GM15510 (cell line): ENCODE data around the gene SCAMP5.

ENCODE experiments used
- POLR2A ChIP-seq: IDR thresholded peaks from 3 replicates; pipeline ENCODE4 v1.6.1; 2011; ENCODE audit warnings: borderline replicate concordance; ENCODE audit not compliant: insufficient read length; ENCODE audit errors: extremely low read depth

The SCAMP5 gene

DNA sequence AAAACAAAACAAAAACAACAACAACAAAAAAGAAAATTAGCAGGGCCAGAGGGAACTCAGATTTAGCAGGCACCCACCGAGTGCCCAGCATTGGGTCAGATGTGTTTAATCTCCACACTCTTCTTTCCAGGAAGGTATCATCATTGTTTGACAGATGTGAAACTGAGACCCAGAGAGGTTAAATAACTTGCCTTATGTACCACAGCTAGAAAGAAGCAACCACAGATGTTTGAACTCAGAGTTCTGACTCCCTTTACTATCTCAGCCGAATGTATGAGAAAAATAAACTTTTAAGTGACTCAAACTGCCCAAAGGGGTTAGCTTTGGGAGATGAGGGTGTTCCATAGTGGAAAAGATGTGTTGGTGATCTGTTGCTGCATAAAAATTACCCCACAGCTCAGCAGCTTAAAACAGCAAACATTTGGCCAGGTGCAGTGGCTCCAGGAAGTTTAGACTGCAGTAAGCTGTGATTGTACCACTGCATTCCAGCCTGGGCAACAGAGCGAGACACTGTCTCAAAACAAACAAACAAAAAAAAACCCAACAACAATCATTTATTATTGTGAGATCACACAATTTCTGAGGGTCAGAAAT, 34.3 kb upstream of the SCAMP5 start:
- no peak for TF ChIP-seq POLR2A

DNA sequence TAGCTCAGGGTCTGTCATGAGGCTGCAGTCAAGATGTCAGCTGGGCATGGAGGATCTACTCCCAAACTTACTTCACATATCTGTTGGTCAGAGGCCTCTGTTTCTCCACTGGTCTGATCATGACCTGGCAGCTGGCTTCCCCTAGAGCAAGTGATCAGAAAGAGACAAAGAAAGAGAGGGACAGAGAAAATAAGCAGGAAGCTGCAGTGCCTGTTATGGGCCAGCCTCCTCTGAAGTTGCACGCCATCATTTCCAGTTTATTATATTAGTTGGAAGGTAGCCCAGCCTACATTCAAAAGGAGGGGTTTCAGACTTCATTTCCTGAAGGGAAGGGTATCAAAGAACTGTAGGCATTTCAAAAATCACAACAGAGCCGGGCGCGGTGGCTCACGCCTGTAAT, 33.7 kb upstream of the SCAMP5 start:
- no peak for TF ChIP-seq POLR2A

DNA sequence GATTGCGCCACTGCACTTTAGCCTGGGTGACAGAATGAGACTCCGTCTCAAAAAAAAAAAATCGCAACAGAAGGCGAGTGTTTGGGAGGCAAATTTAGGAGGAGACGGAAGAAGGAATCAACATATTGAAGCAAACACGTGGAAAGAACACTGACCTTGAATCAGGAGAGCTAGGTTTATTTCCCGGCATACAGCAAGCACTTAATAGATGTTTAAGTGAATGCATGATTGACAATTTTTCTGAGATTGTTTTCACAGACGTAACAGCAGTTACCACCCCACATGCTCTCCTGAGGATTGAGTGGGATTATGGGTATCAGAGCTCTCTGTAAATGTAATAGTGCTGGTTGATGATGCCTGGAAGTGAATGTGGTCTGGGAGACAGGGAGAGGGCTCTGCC, 33.1 kb upstream of the SCAMP5 start:
- TF ChIP-seq POLR2A: no peak

DNA sequence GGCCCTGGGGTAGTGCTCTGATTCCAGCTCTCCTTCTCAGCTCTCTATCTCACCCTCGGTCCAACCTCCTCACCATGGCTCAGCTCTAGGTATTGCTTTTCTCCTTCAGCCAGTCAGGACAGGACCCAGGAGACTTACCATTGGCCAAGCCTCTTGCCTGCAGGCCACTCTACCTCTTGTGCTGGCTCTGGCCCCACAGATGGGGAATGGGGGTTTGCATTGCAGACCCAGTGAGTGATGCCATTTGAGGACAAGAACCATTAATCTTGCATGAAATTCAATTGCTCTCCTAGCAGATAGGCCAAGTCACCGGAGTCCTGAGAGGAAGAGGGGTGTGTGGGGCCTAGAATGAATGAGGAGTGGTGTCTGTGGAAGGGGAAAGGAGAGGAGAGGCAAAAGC, 32.7 kb upstream of the SCAMP5 start:
- TF ChIP-seq POLR2A: no peak

DNA sequence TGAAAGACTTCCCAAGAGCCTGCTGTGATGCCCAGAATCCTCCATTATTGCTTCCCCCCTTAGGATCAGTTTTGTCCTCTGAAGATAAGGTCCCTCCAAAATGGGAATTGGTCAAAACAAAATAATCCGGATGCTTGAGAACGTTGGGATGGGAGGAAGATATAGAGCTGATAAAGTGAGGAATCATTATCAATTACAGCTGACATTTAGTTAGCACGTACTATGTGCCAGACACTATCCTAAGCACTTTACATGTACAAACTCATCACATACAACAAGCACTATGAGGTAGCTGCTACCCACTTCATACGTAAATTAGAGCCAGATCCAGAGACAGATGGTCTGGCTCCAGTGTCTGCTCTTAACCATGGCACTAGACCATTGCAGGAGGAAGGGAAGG, 32.1 kb upstream of the SCAMP5 start:
- no peak for TF ChIP-seq POLR2A

DNA sequence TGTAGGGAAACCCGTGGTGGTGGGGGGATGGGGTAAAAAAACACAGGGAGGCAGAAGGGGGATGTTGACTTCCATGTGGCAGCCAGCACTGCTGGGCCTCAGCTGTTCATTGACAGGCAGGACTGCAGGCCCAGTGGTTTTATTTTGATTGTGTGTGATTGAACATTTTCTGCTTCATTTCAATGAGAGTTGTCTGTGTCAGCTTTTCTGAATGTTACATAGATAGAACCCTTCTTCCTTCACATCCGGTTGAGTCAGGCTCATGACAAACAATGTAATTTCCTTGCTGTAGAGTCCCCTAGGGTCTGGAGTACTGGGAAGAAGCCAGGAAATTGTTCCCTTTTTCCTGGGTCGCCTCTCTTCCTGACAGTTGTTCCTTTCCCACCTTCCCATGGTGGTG, 30.6 kb upstream of the SCAMP5 start:
- TF ChIP-seq POLR2A: no peak

DNA sequence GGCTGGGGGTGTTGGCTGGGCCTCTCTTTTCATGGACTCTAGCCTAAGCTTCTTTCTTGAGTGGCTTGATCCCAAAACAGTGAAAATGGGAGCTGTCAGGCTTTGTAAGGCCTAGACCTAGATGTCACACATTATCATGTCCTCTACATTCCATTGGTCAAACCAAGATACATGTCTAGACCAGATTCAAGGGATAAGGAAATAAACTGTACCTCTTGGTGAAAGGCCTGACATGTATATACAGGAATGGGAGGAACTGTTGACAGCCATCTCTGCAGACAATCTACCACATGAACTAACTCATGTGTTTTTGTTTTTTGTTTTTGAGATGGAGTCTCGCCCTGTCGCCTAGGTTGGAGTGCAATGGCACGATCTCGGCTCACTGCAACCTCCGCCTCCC, 27.7 kb upstream of the SCAMP5 start:
- no peak for TF ChIP-seq POLR2A

DNA sequence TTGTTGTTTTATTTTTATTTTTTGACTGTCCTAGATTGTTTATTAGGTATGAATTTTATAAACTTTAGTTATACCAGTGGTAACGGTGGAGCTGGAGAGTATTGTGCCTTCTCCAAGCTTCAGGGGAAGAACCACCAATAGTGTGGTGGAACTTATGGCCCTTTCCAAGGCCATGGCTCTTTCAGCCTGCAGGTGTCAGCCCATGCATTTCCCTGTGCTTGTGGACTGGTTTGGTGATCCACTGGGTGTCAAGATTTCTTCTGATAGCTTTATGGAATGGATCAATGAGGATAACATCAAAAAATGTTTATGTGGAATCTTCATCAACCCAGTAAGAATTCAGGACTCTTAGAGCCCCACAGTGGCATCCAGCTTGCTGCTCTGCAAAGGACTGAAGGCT, 19.2 kb upstream of the SCAMP5 start:
- no peak for TF ChIP-seq POLR2A

DNA sequence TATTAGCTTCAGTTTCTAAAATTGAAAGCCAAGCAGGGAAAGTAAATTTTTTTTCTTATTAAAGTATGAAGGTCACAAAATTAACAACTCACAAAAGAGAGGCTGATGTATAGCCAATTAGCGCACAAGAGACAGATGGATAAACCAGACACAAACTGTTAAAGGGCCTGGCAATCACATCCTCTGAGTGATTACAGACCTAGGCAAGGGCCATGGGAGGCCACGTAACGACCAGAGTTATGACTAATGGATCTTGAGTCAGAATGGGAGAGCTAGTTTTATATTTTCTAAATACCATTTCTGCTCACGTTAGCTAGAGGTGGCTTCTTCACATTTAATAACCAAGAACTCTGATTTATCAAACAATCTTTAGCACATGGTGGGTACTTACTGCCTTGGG, 17.8 kb upstream of the SCAMP5 start:
- TF ChIP-seq POLR2A: no peak

DNA sequence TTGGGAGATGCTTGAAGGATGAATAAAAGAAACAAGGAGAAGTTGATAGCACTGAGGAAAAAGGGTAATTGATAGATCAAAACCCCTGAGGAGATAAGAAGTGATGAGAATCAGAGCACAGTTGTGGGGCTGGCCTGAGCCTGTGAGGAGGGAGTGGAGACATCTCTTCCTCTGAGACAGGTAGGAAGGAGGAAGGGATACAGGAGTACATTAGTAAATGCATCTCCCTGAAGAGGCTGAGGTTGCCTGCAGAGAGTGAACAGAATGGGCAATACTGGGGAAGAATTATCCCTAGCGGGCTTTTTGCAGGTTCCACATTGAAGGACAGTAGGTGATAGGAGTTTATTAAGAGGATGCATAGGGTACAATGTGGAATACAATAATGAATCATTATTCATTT, 17.3 kb upstream of the SCAMP5 start:
- TF ChIP-seq POLR2A: no peak

DNA sequence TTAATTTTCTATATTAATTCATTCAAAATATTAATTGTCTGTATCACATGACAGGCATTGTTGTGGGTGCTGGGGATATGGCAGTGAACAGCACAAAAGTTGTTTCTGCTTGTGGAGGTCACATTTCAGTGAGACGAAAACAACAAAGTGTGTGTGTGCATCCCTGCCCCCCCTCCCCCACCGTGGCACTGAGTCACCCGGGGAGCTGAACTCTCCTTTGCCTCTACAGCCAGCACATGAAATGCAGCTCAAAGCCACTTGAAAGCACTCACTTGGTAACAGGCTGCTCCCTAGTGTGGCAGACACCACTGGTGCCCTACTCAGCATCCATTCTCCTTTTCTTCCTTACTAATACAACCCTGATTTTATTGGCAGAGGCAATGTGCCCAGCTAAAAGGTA, 16.9 kb upstream of the SCAMP5 start:
- no peak for TF ChIP-seq POLR2A

DNA sequence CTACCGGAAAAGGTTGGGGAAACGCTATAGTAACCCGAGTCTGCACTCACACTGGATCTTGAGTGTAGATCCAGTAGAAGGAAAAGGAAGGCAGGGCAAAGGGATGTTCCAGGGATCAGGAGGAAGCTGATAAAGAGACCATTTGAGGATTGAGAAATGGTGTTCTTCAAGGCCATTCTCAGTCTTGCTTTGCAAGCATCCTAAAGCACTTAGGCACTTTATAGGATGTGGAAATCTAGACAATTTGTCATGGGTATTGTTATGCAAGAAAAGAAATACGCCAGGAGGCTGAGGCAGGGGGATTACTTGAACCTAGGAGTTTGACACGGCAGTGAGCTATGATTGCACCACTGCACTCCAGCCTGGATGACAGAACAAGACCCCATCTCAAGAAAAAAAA, 13.2 kb upstream of the SCAMP5 start:
- no peak for TF ChIP-seq POLR2A

DNA sequence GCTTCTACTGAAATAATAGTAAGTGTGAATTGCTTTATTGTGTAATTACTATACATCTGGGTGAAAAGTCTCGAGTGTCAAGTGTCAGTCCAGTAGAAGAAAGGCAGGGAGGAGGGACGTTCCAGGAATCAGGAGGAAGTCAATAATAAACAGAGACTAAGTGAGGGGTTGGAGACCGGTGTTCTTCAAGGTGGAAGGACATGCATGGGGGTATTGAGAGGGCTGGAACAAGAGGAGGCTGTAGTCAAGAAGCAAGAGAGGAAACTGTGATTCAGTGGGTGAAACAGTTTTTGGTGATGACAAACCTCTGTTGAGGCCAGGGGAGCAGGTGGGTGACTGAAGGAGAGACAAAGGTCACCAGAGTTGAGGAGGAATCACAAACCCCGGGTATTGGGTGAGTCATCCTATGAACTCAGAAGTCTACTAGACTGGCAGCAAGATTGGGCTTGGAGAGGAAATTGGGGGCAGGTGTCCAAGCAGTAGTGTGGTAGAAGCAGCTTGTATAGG, 11.6 kb upstream of the SCAMP5 start:
- TF ChIP-seq POLR2A: no peak

DNA sequence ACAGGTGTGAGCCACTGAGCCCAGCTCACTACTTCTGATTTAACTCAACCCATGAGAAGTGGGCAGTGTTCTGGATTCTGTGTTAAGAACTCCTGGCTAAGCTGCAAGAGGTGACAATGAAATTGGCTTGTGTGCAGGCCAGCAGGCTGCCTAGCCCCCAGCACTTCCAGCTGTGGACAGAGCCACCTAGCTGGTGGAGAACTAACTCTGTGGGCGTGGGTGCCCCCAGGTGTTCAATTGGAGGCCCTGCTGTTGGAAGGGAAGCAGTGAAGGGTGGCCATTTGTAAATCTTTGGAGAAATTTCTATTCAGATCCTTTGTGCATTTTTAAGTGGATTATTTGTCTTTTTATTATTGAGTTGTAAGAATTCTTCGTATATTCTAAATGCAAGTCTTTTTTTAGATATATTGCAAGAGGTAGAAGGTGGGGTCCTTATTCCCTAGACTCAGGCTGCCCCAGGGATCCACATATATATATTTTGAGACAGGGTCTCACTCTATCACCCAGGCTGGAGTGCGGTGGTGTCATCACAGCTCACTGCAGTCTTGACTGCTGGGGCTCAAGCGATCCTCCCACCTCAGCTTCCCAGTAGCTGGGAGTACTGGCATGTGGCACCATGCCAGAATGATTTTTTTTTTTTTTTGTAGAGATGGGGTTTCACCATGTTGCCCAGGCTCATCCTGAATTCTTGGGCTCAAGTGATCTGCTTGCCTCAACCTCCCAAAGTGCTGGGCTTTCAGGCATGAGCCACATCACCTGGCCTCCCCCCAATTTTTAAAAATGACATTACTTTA, 7.2 kb upstream of the SCAMP5 start:
- TF ChIP-seq POLR2A: no peak

DNA sequence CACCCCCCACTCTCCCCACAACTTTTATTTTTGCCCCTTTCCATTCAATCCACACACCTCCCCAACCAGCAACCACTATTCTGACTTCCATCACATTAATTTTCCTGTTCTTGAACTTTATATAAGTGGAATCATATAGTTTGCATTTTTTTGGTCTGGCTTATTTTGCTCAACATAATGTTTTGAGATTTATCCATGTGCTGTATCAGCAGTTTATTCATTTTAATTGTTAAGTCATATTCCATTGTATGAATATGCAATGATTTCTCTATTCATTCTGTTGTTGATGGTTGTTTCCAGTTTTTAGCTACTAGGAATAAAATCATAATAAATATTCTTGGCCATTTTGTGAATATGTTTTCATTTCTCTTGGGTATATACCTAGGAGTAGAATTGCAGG, 5.8 kb upstream of the SCAMP5 start:
- no peak for TF ChIP-seq POLR2A

DNA sequence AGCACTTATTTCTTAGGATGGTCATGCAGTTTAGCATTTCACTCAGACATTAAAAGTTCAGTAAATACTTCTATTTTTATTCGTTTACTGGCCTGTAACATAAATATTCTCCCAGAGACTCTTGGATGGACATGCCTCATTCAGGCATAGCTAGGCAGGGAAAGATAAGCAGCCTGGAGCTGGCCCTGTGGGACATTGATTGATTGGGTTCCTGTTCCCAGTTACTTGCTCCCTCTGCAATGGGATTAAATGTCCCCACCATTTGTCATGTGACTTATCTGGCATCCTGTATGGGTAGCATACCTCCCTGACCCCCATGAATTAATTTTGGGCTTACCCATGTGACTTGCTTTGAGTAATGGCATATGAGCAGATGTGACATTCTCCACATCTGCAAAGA, 2.7 kb upstream of the SCAMP5 start:
- TF ChIP-seq POLR2A: no peak
